HuH-7 (cell line): ENCODE results near the gene PGAP3.
"Not testable (repeated sequence)": the region's sequence is repeated elsewhere in the genome, so short reads cannot be mapped to it uniquely, and the experiment has no call there.

Experiments
- DNase-seq: peaks from one replicate; pipeline ENCODE4 v3.0.0; 2011; ENCODE audit warnings: low spot score

PGAP3 gene

GRCh38 chr17:39687546-39688474 lies at the start of gene PGAP3:
PGAP3 (minus strand) TSS chr17:39688057; CDS start chr17:39688014, 43 bp downstream.
- peak; percentile 80 for DNase-seq

- DNase-seq, result no peak
Measured at GRCh38 chr17:39737206-39737759, 49.4 kb upstream of the PGAP3 start.

GRCh38 chr17:39736319-39737165 lies 48.7 kb upstream of the PGAP3 start:
- no peak for DNase-seq

GRCh38 chr17:39735882-39736281 lies 48.0 kb upstream of the PGAP3 start:
- DNase-seq, result no peak

GRCh38 chr17:39732586-39732985 lies 44.7 kb upstream of the PGAP3 start:
- no peak for DNase-seq

GRCh38 chr17:39730095-39730921 lies 42.5 kb upstream of the PGAP3 start, which contains the start of gene MIEN1:
MIEN1 (minus strand) TSS chr17:39730532; CDS start chr17:39730495, 37 bp downstream.
- peak; percentile 83 for DNase-seq

- no peak for DNase-seq
Measured at GRCh38 chr17:39729280-39729851, 41.5 kb upstream of the PGAP3 start.

- DNase-seq, result no peak
Measured at GRCh38 chr17:39727556-39727955, 39.7 kb upstream of the PGAP3 start.

- DNase-seq, result no peak
Measured at GRCh38 chr17:39726617-39727016, 38.8 kb upstream of the PGAP3 start.

- DNase-seq, result not testable (repeated sequence)
Measured at GRCh38 chr17:39725923-39726322, 38.1 kb upstream of the PGAP3 start.

- no peak for DNase-seq
Measured at GRCh38 chr17:39724731-39725130, 36.9 kb upstream of the PGAP3 start.

- no peak for DNase-seq
Measured at GRCh38 chr17:39722965-39723848, 35.4 kb upstream of the PGAP3 start.

- DNase-seq, result no peak
Measured at GRCh38 chr17:39722104-39722503, 34.2 kb upstream of the PGAP3 start.

GRCh38 chr17:39719563-39720355 lies 31.9 kb upstream of the PGAP3 start:
- DNase-seq, result no peak

GRCh38 chr17:39717660-39718059 lies 29.8 kb upstream of the PGAP3 start:
- no peak for DNase-seq

- no peak for DNase-seq
Measured at GRCh38 chr17:39716879-39717536, 29.2 kb upstream of the PGAP3 start.

- DNase-seq, result no peak
Measured at GRCh38 chr17:39716073-39716818, 28.4 kb upstream of the PGAP3 start.
